ENCODE measurements around the gene GCC1.

GRCh38 chr7:127598318-127598717, 12.9 kb upstream of the GCC1 start:
- peak; percentile 25 to 27 for TF ChIP-seq CTCF (IDR thresholded peaks at IDR 0.05; ENCODE audit: extremely low read depth in 1 of 2, insufficient read depth in 1 of 2, low read depth in 1 of 2, low read length in 2 of 2)
- no peak for TF ChIP-seq POLR2AphosphoS5 (IDR thresholded peaks at IDR 0.05; ENCODE audit: insufficient read depth, low read depth, low read length)
- no peak for TF ChIP-seq POLR2A (IDR thresholded peaks at IDR 0.05; ENCODE audit: low read depth, low read length)
- no peak for TF ChIP-seq JUN (IDR thresholded peaks at IDR 0.05; ENCODE audit: borderline replicate concordance, insufficient read depth, insufficient read length, low read depth)
- no peak for TF ChIP-seq EZH2 (IDR thresholded peaks at IDR 0.05; ENCODE audit: borderline replicate concordance, low read depth, low read length, severe bottlenecking)
- no peak for TF ChIP-seq MYC (IDR thresholded peaks at IDR 0.05; ENCODE audit: low read depth, low read length)
- TF ChIP-seq MAX (IDR thresholded peaks at IDR 0.05; ENCODE audit: insufficient read depth, insufficient read length): no peak
- TF ChIP-seq GATA2 (IDR thresholded peaks at IDR 0.05; ENCODE audit: insufficient read depth, insufficient read length, low read depth, low read length): no peak
- TF ChIP-seq FOS (IDR thresholded peaks at IDR 0.05; ENCODE audit: borderline replicate concordance, insufficient read depth, low read length): no peak
